Posterior vena cava (tissue), 2 donors: ENCODE data around the gene TAF1. TPM values are rescaled to one million over a fixed set of nuclear protein-coding genes. Genes with fewer than 3 reads are reported as not detected.
"Not testable (repeated sequence)": the region's sequence is repeated elsewhere in the genome, so short reads cannot be mapped to it uniquely, and the experiment has no call there.

Source experiments
- DNase-seq: peaks from one replicate; pipeline ENCODE4 v3.0.0-alpha.2; 2020; ENCODE audit warnings: low spot score
- intact Hi-C, 2 donors: fragments of 100-400 bp; cut with DNase I; formaldehyde crosslinking; loops; one replicate each; pipeline versions ENCODE4 v1.14.1 to v1.14.2; 2022 to 2023
- total RNA-seq, 2 donors: library from RNA; stranded (reverse); fragmentation: NEBNext Ultra II Directional; extraction: Animal tissue kit (Norgen Biotek cat#: 25700); gene quantifications; one replicate each; pipeline ENCODE4 v1.2.1, GENCODE V29; 2021
- donor health status: DM: yes; HTN: yes; CAD: no.
- donor health status: DM: yes; HTN: yes; CAD: no.

The TAF1 gene
- total RNA-seq, 2 donors from 2014 or later, result 28.8 to 41.4 TPM

GRCh38 chrX:71493111-71493613, 127.0 kb downstream of the TAF1 start:
- intact Hi-C loops, result no loop called here
- no peak for DNase-seq

DNA sequence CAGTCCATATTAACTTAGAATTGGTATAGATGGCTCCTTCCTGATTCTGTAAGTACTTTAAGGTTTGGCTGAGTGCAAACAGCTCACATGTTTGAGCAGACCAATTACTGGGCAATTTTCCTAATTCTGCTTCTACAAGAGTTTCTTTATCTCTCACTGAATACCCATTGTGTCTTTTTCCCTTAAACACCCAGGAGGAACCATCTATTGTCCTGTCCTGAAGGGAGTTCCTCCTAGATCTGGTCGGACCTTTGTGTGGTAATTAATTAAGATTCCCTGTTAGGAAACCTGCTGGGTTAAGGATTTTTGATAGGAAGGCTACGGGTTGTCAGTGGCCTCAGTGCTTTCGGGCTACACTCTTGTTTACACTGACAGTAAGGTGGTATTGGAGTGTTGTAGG, 129.8 kb downstream of the TAF1 start:
- DNase-seq, intact Hi-C loops: not testable (repeated sequence)

DNA sequence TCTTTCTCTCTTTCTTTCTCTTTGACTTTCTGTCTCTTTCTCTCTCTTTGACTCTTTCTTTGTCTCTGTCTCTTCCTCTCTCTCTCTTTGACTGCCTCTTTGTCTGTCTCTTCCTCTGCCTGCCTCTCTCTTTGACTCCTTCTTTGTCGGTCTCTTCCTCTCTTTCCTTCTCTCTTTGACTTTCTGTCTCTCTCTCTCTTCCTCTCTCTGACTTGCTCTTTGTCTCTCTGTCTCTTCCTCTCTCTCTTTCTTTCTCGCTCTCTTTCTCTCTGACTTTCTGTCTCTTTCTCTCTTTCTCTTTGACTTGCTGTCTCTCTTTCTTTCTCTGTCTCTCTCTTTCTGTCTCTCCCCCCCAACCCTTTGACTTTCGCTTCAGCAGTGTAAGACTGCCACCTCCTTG, 130.3 kb downstream of the TAF1 start:
- intact Hi-C loops, result no loop called here
- DNase-seq, result no peak

- intact Hi-C loops, DNase-seq: not testable (repeated sequence)
Measured at GRCh38 chrX:71502080-71502479, 135.9 kb downstream of the TAF1 start.

DNA sequence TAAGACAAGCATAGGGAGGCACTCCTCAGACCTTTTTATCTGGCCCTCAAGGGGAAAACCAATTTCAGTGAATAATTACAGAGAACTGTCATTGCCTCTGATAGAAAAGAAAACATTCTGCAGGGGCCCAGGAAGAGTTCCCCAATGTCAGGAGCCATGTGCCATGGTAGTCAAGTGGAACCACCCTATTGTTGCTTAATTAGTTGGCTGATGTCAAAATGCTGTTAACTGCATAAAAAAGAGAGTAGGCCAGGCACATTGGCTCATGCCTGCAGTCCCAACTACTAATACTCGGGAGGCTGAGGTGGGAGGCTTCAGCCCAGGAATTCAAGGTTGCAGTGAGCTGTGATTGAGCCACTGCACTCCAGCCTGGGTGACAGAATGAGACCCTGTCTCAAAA, 138.2 kb downstream of the TAF1 start:
- no peak for DNase-seq
- intact Hi-C loops, result no loop called here

- DNase-seq, result no peak
- intact Hi-C loops, result no loop called here
Measured at GRCh38 chrX:71509289-71509688, 143.1 kb downstream of the TAF1 start.

DNA sequence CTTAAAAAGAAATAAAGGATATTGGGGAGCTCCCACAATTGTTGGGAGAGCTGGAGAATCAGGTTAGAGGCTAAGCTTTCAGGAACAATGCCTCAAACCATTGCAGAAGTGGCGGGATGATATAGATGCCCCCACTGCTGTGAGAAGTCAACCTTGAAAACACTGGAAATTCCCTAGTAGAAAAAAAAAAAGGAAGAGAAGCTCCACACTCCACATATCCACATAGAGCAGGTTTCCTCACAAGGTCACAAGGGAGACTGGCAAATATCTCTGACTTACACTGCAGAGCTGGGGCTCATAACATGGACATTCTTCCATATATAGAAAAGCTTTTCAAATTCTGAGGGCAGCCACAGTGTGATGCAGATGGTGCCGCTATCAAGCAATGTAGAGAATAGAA, 144.0 kb downstream of the TAF1 start:
- intact Hi-C loops, result no loop called here

DNA sequence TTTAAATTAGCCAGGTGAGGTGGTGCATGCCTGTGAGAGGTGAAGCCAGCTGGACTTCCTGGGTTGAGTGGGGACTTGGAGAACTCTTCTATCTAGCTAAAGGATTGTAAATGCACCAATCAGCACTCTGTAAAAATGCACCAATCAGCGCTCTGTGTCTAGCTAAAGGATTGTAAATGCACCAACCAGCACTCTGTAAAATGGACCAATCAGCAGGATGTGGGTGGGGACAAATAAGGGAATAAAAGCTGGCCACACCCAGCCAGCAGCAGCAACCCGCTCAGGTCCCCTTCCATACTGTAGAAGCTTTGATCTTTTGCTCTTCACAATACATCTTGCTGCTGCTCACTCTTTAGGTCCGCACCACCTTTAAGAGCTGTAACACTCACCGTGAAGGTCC, 147.6 kb downstream of the TAF1 start:
- DNase-seq, intact Hi-C loops: not testable (repeated sequence)

More for the DNA sequence above, 144.0 kb downstream of the TAF1 start:
- DNase-seq, result no peak

DNA sequence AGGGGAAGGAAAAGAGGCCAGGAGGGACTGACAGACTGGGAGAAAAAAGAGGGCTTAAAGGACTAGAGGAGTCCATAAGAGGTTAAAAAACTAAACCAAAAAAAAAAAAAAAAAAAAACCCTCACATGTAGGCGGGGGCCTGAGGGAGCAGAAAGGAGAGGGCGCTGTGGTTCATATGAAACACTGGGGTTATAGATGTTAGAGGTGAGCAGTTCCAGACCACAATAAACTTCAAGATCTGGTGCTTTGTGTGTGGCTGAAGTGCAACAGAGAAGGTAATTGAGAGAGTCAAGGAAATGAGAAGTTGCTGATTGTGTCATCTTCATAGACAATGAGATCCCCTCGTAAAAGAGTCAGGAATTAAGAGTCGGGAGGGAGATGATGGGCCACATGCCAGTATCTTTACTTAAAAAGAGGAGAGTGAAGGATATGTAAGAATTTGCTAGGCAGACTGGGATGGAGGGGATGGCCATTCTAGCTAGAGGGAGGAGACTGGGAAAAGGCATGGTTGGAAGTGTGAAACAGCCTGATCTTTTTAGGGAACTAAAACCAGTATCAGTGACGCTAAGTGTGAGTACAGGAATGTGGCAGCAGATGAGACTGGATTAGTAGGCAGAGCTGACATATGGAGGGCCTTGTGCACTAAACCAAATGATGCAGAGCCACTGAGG, 148.3 kb downstream of the TAF1 start:
- DNase-seq, result no peak
- intact Hi-C loops, result no loop called here

DNA sequence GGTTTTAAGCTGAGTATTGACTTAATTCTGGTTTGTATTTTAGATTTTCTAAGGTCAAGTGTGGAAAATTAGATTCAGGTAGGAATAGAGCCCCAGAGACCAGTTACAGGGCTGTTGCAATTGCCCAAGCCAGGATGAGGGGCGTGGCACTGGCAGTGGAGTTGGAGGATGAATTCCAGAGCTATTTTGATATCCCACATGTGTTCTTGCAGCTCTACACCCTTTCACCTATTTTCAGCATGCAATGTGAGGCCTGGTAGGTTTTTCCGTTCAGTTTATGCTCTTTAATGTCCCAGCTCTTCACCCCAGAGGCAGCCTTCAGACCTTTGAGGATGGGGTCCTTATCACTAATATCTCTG, 148.9 kb downstream of the TAF1 start:
- intact Hi-C loops, result no loop called here
- no peak for DNase-seq

Other genes with a start within 250 kb of the TAF1 start
- 10 to 100 TPM; 29.2 to 33.0 TPM for gene MED12, start 247.8 kb upstream of the TAF1 start, total RNA-seq
- 1 to 10 TPM in 1 of 2 donors, under 1 TPM in 1; 0.67 to 2.3 TPM for gene NLGN3, start 221.5 kb upstream of the TAF1 start, total RNA-seq
- not detected for gene GJB1, start 143.1 kb upstream of the TAF1 start, total RNA-seq
- gene ZMYM3, start 112.2 kb upstream of the TAF1 start, total RNA-seq, result 10 to 100 TPM; 12.5 to 16.0 TPM
- 100 to 1,000 TPM; 166 to 175 TPM for gene NONO, start 82.7 kb upstream of the TAF1 start, total RNA-seq
- gene ITGB1BP2, start 64.6 kb upstream of the TAF1 start, total RNA-seq, result 10 to 100 TPM in 1 of 2 donors, 1 to 10 TPM in 1; 9.3 to 13.0 TPM
- 100 to 1,000 TPM in 1 of 2 donors, 10 to 100 TPM in 1; 93.0 to 104 TPM for gene OGT, start 166.7 kb downstream of the TAF1 start, total RNA-seq
- 1 to 10 TPM; 1.3 to 1.8 TPM for gene GCNA, start 212.1 kb downstream of the TAF1 start, total RNA-seq